Occipital lobe (tissue), 2 donors: ENCODE measurements around the gene OR10S1. TPM values are rescaled to one million over a fixed set of nuclear protein-coding genes. Genes with fewer than 3 reads are reported as not detected.
"Not testable (repeated sequence)": the region's sequence is repeated elsewhere in the genome, so short reads cannot be mapped to it uniquely, and the experiment has no call there.

Experiments
- DNase-seq: peaks from one replicate; lab custom pipeline; 2025; lab: John Stamatoyannopoulos, UW
- total RNA-seq: library from RNA; depleted of rRNA; stranded (reverse); fragments of >200 nt; gene quantifications from one replicate; pipeline ENCODE4 v1.2.3, GENCODE V29; 2014

Gene OR10S1, protein sequence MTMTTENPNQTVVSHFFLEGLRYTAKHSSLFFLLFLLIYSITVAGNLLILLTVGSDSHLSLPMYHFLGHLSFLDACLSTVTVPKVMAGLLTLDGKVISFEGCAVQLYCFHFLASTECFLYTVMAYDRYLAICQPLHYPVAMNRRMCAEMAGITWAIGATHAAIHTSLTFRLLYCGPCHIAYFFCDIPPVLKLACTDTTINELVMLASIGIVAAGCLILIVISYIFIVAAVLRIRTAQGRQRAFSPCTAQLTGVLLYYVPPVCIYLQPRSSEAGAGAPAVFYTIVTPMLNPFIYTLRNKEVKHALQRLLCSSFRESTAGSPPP
- not detected for total RNA-seq

DNA sequence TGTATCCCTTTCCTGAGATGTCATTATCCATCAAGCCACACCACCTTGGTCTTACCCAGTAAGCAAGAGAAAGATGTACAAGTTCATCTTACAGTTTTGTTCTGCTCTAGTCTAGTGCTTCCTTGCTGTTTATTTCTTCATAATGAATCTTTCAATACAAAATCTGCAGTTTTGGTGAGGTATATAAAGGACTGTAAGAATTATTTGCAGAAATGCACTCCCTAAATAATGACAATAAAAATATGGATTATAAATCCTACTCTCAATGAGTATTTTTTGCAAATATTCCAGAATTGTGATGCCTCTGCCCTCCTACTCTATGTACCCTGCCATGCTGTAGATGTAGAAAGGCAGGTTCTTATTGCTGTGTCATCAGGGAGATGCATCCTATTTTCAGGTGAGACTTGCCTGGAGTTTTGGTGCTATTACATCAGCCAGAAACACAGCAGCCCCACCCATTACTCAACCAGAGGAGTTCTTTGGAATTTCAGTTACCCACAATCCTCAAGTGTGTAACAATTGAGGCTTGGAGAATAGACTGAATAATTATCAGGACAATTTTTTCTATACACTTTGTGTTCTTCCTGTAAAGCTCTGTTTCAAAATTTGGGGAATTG lies at the start of gene OR10S1:
TSS of gene OR10S1 (minus strand) at position 51 of the 617 bp plus-strand sequence. CDS start 117 bp downstream, outside the sequence.
- DNase-seq = no peak

- no peak for DNase-seq
Observed at GRCh38 chr11:124026498-124026897, 48.9 kb upstream of the OR10S1 start, which contains the start of gene OR10G8. Gene OR10G8 (plus strand): TSS chr11:124026798. CDS start chr11:124029623, 2,825 bp downstream.

DNA sequence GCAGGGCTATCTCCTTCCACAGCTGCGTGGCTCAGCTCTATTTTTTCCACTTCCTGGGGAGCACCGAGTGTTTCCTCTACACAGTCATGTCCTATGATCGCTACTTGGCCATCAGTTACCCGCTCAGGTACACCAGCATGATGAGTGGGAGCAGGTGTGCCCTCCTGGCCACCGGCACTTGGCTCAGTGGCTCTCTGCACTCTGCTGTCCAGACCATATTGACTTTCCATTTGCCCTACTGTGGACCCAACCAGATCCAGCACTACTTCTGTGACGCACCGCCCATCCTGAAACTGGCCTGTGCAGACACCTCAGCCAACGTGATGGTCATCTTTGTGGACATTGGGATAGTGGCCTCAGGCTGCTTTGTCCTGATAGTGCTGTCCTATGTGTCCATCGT lies 38.3 kb upstream of the OR10S1 start:
- not testable (repeated sequence) for DNase-seq

GRCh38 chr11:124012697-124013096 lies 35.1 kb upstream of the OR10S1 start, which contains the start of gene OR10G4:
Gene OR10G4 (plus strand): TSS chr11:124012997. CDS start chr11:124015575, 2,578 bp downstream.
- no peak for DNase-seq

DNA sequence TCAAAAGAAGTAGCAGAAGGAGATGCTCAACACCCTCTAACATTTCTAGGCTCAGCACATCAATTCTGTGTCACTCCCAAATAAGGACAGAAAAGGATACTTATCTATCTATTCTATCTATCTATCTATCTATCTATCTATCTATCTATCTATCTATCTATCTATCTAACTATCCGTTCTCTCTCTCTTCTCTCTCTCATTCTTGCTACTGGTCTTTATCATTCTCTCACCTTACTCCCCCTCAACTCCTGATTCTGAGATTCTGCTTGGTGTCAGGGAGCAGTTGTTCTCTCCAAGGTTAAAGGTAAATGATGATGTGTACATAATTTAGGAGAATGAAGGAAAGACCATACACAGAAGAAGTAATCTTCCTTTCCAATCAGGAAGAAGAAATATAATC lies 17.5 kb upstream of the OR10S1 start, which contains the start of gene OR10G6:
TSS of gene OR10G6 (minus strand) at position 43 of the 400 bp plus-strand sequence. CDS start at position 43, 0 bp downstream.
- no peak for DNase-seq

GRCh38 chr11:123979311-123979710 lies 1.7 kb upstream of the OR10S1 start:
- no peak for DNase-seq

- DNase-seq = no peak
Observed at GRCh38 chr11:123976770-123977560, 616 bp downstream of the OR10S1 start.

- DNase-seq = no peak
Observed at GRCh38 chr11:123973816-123974215, 3.8 kb downstream of the OR10S1 start.

- DNase-seq = no peak
Observed at GRCh38 chr11:123956752-123957151, 20.8 kb downstream of the OR10S1 start.

GRCh38 chr11:123945132-123945531 lies 32.4 kb downstream of the OR10S1 start:
- DNase-seq = no peak

DNA sequence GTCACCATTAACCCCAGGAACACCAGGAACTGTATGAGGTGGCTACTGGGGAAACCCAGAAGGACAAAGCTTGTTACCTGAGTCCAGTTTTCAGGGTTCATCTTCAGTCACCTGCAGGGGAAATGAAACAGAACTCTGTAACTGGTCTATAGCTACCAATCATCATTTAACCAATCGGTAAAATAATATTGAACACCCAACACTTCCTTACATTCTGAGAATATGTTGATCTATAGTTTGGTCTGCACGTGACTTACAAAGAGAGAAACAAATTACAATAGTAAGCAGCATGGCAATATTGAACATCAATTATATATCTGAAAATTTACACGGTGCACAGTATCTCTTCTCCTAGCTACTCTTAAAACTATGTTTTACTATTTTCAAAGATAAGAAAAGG lies 33.8 kb downstream of the OR10S1 start, which contains the start of gene OR6T1:
TSS of gene OR6T1 (minus strand) at position 101 of the 400 bp plus-strand sequence. CDS start at position 101, 0 bp downstream.
- no peak for DNase-seq

GRCh38 chr11:123942413-123942812 lies 35.2 kb downstream of the OR10S1 start:
- no peak for DNase-seq

- no peak for DNase-seq
Observed at GRCh38 chr11:123939317-123939716, 38.3 kb downstream of the OR10S1 start, which contains the start of gene OR4D5. Gene OR4D5 (plus strand): TSS chr11:123939617. CDS start chr11:123939617, 0 bp downstream.

Other genes starting within 250 kb of the OR10S1 start
- 17.5 TPM for gene ZNF202, start 236.1 kb downstream of the OR10S1 start, total RNA-seq
- gene OR6X1, start 223.3 kb downstream of the OR10S1 start, total RNA-seq = not detected
- gene OR6M1, start 171.4 kb downstream of the OR10S1 start, total RNA-seq = not detected
- gene TMEM225, start 92.1 kb downstream of the OR10S1 start, total RNA-seq = not detected
- 0.47 TPM for gene OR8D4, start 75.6 kb downstream of the OR10S1 start, total RNA-seq
- gene OR4D5, start 38.2 kb downstream of the OR10S1 start, total RNA-seq = not detected
- not detected for gene OR6T1, start 33.9 kb downstream of the OR10S1 start, total RNA-seq
- not detected for gene OR10G6, start 17.4 kb upstream of the OR10S1 start, total RNA-seq
- gene OR10G4, start 35.2 kb upstream of the OR10S1 start, total RNA-seq = under 0.01 TPM
- gene OR10G9, start 45.2 kb upstream of the OR10S1 start, total RNA-seq = not detected
- not detected for gene OR10G8, start 49.0 kb upstream of the OR10S1 start, total RNA-seq
- not detected for gene OR10G7, start 63.5 kb upstream of the OR10S1 start, total RNA-seq
- 5.8 TPM for gene VWA5A, start 137.7 kb upstream of the OR10S1 start, total RNA-seq
- gene OR10D3, start 205.6 kb upstream of the OR10S1 start, total RNA-seq = not detected